Measurements from ENCODE around the gene RNF223.
"Not testable (repeated sequence)": the region's sequence is repeated elsewhere in the genome, so short reads cannot be mapped to it uniquely, and the experiment has no call there.

The RNF223 gene

DNA sequence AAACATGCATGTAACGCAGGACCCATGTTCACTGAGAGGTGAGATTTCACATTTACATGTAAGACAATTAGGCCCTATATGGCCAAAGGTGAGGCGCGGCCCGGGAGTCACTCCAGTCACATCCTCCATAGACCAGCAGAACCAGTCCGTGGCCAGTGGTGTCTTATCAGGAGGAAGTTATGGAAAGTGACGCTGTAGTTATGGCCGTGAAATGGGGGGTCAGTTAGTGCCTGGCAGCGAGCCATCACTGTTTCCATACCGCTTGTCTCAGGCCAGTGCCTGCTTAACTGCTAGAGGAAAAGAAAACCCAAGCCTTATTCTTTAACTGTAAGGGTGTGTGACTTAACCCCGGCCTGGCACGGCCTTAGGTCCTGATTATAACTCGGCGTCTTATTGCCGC lies 35.6 kb upstream of the RNF223 start:
- DNase-seq (ENCODE audit: low read depth, low spot score) = no peak

DNA sequence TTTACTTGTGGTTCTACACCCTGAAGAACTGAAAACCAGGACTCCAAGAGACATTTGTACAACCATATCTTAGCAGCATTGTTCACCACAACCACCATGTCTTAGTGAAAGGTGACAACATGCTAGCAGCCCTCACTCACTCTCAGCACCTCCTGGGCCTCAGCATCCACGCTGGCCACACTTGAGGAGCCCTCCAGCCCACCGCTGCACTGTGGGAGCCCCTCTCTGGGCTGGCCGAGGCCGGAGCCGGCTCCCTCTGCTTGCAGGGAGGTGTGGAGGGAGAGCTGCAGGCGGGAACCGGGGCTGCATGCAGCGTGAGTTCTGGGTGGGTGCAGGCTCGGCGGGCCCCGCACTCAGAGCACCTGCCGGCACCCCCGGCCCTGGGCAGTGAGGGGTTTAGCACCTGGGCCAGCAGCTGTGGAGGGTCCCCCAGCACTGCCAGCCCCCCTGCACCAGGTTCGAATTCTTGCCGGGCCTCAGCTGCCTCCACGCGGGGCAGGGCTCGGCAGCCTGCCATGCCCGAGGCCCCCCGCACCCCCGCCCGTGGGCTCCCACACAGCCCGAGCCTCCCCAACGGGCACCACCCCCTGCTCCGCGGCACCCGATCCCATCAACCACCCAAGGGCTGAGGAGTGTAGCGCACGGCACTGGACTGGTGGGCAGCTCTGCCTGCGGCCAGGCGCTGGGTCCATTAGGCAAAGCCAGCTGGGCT lies 32.6 kb upstream of the RNF223 start:
- DNase-seq (ENCODE audit: low read depth, low spot score) = no peak

DNA sequence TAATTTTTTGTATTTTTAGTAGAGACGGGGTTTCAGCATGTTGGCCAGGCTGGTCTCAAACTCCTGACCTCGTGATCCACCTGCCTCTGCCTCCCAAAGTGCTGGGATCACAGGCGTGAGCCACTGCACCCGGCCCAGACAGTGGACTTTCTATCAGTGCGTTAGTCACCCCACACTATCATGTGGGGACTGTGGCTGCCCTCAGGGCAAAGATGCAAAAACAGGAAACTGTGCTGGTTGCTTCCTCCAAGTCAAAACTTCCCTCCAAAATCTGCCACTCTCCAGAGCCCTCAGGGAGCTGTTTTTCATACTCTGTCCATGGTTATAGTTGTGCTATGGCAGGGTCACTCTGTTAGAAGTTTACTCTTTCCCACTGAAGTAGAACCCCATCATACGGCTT lies 30.0 kb upstream of the RNF223 start:
- not testable (repeated sequence) for DNase-seq (ENCODE audit: low read depth, low spot score)

DNA sequence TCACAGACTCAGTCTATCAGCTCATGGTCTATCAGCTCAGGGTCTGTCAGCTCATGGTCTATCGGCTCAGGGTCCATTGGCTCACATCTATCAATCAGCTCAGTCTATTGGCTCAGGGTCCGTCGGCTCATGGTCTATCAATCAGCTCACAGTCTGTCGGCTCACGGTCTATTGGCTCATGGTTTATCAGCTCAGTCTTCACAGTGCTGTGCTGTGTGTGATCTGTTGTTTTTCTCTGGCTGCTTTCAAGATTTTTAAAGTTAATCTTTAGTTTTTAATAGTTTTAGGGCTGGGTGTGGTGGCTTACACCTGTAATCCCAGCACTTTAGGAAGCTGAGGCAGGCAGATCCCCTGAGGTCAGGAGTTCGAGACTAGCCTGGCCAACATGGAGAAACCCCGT lies 27.4 kb upstream of the RNF223 start:
- no peak for DNase-seq (ENCODE audit: low read depth, low spot score)

DNA sequence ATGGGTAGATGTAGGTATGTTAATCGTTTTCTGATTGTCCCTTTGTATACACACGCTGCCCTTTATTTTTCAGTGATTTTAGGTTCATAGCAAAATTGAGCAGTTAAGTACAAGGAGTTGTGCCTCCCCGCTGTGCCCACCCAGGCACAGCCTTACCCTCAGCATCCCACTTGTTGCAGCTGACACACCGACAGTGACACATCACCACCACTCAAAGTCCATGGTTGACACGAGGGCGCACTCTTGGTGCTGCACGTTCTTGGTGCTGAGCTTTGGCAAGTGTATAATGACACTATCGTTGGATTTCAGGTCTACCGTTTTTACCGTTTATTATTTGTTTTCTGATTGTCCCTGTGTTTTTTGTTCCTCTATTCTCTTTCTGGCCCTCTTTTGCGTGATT lies 26.2 kb upstream of the RNF223 start:
- DNase-seq (ENCODE audit: low read depth, low spot score) = no peak

DNA sequence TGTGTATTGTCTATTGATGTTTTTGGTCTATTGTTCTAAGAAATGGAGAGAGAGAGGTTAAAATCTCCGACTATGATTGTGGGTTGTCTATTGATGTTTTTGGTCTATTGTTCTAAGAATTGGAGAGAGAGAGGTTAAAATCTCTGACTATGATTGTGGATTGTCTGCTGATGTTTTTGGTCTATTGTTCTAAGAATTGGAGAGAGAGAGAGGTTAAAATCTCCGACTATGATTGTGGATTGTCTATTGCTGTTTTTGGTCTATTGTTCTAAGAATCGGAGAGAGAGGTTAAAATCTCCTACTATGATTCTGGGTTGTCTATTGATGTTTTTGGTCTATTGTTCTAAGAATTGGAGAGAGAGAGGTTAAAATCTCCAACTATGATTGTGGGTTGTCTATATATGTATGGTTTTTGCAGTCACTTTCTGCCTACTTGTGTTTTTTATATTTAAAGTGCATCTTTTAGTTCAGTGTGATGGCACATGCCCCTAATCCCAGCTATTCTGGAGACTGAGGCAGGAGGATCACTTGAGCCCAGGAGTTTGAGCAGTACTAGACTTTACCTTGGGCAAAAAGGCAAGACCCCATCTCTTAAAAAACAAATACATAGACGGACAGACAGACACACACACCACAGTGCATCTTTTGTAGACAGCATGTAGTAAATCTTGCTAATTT lies 25.5 kb upstream of the RNF223 start:
- no peak for DNase-seq (ENCODE audit: low read depth, low spot score)

DNA sequence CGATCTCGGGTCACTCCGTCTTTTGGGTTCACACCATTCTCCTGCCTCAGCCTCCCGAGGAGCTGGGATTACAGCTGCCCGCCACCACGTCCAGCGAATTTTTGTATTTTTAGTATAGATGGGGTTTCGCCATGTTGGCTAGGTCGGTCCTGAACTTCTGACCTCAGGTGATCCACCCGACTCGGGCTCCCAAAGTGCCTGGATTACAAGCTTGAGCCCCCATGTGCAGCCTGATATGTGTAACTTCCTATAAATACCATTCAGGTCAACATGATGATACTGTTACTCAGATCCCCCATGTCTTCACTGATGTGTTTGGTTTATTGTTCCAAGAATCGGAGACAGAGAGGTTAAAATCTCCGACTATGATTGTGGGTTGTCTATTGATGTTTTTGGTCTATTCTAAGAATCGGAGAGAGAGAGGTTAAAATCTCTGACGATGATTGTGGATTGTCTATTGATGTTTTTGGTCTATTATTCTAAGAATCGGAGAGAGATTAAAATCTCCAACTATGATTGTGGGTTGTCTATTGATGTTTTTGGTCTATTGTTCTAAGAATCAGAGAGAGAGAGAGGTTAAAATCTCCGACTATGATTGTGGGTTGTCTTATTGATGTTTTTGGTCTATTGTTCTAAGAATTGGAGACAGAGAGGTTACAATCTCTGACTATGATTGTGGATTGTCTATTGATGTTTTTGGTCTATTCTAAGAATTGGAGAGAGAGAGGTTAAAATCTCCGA lies 24.7 kb upstream of the RNF223 start:
- DNase-seq (ENCODE audit: low read depth, low spot score) = no peak

DNA sequence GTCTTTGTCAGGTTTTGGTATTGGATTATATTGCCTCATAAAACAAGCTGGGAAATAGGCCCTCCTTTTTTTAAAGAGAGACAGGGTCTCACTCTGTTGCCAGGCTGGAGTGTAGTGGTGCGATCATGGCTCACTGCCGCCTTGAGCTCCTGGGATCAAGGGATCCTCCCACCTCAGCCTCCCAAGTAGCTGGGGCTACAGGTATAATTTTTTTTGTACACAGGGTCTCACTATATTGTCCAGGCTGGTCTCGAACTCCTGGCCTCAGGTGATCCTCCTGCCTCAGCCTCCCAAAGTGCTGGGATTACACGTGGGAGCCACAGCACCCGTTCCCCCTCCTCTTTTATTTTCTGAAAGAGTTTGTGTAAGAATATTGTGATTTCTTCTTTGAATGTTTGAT lies 22.0 kb upstream of the RNF223 start:
- DNase-seq (ENCODE audit: low read depth, low spot score) = not testable (repeated sequence)

DNA sequence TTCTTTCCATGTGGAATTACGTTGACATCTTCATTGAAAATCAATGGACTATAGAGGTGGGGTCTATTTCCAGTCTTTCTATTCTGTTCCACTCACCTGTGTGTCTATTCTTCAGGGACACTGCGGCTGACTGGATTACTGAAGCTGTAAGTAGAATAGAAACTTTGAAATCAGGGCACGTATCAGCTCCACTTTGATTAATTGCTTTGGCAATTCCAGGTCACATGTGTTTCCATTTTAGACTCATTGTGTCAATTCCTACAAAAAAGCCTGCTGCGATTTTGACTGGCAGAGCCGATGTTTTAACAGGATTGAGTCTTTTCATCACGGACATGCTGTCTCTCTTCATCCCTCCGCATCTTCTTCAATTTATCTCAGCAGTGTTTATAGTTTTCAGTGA lies 20.9 kb upstream of the RNF223 start:
- DNase-seq (ENCODE audit: low read depth, low spot score) = no peak

DNA sequence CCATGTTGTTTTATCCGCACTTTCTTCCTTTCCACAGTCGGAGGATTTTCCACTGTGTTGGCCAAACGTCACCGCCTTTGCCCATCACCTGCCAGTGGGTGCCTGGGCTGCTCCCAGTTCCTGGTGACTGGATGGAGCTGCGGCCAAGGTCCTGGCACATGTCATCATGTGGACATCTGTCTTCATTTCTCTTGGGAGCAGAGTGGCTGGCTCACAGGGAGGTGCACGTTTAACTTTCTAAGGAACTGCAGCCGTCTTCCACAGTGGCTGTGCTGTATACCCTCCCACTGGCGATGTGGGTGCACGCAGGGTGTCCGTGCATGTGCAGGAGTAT lies 19.5 kb upstream of the RNF223 start:
- DNase-seq (ENCODE audit: low read depth, low spot score) = no peak

DNA sequence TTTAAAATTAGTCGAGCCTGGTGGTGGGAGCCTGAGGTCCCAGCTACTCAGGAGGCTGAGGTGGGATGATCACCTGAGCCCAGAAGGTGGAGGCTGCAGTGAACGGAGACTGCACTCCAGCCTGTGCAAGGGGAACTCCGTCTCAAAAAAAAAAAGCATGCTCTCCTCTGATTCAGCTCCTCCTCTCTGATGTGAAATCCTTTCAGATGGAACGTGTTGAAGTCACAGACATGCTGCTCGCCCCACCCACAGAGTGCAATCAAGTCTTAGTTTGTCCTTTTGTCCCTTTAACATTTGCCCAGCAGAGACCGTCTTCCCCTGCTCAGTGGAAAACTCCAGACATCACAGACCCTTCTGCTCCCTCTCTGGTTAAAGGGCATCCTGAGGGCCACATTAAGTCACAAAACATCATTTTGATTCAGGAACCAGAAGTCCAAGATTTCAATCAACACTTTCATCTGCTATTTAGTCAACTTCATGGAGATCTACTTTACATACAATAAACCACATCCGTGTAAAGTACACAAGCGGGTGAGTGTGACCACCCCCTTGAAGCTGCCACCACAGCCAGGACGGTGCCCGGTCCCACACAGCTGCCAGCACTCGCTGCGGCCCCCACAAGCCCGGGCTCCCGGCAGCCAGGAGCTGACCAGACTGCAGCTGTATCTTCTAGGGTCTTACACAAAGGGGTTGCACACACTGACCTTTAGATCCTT lies 18.9 kb upstream of the RNF223 start:
- DNase-seq (ENCODE audit: low read depth, low spot score) = no peak

DNA sequence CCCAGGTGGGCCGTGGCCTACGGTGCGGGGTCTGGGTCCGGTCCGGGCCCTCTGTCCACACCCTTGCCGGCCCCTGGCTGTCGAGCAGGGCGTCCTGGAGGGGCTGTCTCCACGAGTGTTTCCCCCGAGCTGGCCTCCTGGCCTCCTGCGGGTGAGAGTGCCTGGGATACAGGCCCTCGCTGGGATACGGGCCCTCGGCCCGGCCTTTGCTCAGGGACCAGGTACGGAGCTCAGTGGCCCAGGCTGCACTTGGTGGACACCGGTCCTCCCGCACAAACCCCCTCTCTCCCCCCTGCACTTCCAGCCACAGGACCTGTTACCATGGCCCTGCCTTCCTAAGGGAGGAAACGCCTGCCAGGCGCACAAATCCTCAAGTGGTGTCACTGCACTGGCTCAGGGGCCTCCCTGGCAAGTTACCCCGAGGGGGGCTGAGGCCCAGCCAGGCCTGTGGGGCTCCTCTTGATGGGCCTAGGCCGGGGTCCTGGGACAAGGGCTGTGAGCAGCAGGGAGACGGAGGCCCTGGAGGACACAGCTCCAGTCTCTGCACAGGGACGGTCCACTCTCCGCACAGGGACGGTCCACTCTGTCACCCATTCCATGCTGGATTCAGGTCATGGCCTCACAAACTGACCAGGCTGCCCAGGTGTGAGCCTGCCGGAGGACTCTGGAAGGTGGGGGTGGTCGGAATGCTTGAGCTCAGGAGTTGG lies 18.2 kb upstream of the RNF223 start:
- DNase-seq (ENCODE audit: low read depth, low spot score) = no peak

DNA sequence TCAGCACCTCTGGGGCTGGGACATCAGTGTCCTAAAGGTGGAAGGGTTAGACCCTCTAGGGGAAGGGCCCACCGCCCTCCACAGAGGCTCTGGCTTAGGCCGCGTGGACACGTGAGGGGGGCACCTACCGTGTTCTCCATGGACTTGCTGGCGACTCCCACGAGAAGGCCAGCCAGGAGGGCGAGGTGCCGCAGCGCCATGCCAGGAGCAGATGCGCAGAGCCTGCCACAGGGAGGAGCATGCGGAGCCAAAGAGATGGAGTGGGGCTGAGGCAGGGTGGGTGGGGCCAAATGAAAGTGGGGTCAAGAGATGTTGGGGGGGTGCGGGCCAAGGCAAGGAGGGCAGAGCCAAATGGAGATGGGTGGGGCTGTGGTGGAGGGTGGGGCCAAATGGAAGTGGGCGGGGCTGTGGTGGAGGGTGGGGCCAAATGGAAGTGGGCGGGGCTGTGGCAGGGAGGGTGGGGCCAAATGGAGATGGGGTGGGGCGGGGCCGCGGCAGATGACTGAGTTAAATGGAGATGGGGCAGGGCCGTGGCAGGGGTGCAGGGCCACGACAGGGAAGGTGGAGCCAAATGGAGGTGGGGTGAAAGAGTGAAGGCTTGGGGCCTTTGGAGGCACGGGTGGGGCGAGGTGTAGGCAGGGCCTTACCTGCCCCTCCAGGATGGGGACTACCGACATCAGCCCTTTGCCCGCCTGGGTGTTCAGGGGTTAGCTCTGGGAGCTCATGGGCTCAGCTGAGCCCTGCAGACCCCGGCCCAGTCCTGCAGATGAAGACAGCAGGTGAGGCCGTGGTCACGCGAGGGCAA lies 17.4 kb upstream of the RNF223 start:
- no peak for DNase-seq (ENCODE audit: low read depth, low spot score)

DNA sequence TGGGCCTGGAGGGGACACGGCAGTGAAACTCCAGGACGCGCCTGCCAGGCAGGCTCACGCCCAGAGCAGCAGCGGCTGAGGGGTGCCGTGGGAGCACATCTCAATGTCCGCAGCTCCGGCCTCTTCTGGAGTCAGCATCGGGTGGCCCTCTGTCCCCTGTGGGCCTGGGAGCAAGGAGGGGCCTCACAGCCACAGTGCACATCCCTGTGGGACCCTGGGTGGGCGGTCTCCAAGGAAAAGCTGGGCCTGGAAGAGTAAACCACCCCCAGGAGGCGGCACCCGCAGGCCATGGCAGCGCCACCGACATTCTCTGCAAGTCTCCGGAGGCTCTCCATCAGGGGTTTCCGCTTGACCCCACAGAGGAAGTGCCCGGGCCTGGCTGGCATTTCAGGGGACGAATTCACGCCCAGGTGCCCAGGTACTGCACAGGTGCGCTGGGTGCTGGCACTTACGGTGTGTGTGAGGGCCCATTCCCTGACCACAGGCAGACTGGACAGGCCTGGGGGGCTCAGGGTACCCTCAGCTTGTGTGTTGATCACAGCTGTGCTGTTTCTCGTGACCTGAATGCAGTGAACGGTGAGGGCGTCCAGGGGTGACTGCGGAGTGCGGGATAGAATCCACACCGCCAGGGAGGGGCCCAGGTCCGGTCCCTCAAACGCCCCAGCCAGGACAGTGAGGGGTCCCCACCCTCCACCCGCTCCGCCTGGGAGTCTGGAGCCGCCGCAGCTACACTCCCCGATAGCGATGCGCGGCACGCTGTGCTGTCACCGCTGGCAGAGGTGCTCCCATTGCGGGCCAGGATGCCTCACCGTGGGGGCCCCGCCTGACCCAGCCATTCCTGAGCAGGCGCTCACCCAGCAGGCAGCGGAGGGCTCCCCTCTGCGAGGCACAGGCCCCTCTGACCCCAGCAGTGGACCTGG lies 16.6 kb upstream of the RNF223 start:
- no peak for DNase-seq (ENCODE audit: low read depth, low spot score)

DNA sequence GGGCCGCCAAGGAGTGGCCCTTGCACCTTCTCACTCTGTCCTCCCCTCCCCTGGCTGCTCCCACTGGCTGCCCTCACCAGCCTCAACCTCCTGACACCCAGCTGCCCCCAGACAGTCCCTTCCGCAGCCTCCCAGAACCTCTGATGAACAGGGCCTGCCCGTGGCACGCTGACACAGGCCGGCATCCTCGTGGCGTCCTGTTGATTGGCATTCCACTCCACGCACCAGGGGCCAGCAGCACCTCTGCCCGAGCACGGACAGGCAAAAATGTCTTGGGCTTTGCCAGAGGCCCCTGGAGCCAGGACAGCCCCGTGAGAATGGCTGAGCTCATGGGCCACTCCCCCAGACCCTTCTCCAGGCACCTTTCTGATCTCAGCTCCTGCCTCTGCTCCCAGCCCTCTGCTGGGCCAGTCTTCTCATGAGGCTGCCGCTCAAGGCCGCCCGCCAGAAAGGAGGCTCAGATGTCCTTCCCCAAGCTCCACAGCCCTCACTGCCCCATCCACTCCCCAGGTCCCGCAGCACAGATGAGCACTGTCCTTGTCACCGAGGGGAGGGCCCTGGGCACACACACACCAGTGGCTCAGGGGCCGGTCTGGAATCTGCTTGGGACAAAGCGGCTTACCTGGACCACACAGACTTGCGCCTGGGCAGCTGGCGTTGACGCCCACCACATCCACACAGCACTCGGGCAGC lies 15.8 kb upstream of the RNF223 start:
- no peak for DNase-seq (ENCODE audit: low read depth, low spot score)

DNA sequence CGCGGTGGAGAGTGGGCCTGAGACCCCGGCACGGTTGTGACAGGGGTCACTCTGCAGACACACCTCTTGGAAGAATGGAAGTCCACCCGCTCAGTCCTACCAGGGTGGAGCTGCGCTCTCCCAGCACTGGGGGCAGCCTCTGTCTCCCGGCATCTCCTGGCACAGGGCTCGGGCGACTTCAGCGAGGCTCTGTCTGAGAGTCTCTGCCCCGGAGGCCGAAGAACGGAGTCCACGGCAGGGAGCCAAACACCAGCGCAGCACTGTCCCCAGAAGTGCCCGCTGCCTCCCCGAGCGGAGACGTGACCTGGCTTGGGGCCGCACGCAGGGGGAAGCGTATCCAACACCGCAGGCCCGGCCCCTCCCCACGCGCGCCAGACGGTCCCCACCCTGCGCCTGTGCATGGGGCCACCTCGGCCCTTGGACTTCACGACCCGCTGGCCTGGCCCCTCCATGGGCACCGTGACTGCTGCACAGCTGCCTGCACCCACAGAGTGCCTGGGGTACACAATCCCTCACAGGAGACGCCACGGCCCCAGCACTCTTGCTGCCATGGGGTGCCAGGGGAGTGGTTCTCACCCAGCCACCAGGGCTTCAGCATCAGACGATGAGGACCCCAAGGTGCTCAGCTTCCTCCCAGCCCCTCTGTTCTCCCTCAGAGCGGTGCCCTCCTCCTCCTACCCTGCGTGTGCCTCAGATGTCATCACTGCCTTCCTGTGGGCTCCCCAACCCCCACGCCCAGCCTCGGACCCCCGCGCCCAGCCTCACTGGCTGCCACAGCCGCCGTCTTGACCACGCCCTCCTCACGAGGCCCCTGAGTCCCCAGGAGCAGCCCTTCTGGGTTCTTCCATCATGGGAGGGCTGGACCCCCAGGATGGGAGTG lies 14.9 kb upstream of the RNF223 start:
- no peak for DNase-seq (ENCODE audit: low read depth, low spot score)

DNA sequence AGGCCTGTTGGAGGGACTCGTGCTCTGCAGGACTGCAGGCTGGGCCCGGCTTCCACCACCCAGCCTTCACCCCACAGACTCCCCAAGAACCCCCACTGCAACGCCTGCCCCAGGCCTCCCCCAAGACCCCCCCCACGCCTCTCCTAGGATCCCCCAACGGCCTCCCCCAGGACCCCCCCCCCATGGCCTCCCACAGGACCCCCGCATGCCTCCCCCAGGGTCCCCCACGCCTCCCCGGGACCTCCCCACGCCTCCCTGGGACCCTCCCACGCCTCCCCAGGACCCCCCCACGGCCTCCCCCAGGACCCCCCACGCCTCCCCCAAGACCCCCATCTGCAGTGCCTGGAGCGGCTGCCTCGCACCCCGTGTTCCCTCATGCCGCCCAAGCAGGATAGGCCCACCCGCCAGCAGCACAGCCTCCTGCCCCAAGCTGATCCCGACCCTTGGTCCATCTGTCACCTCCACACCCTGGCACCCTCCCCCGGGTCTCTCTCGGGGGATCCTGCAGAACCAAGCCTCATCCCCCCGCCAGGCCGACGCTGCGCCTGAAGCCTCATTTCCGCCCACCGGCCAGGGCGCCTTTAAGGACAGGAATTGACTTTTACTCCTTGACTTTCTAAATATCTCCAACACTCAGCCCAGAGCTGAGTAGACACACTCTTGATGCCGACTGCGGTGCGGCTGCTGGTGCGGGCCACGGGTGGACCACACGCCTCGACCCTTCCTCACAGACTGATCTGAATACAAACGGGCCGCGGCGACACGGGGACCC lies 14.1 kb upstream of the RNF223 start:
- no peak for DNase-seq (ENCODE audit: low read depth, low spot score)

Data from activated naive CD8-positive, alpha-beta T cell treated with anti-CD3 and anti-CD28 coated beads, Interleukin-2, amount 50 U/mL, for 16 hours (primary cell).